HG03521 (cell line): ENCODE data around the gene CHCHD6.

ENCODE experiments used
- ATAC-seq: cut with Tn5 transposase; IDR thresholded peaks from one replicate; pipeline ENCODE4 v1.9.1; 2021; ENCODE audit warnings: mild to moderate bottlenecking, moderate library complexity; ENCODE audit not compliant: unreplicated experiment

CHCHD6 gene

DNA sequence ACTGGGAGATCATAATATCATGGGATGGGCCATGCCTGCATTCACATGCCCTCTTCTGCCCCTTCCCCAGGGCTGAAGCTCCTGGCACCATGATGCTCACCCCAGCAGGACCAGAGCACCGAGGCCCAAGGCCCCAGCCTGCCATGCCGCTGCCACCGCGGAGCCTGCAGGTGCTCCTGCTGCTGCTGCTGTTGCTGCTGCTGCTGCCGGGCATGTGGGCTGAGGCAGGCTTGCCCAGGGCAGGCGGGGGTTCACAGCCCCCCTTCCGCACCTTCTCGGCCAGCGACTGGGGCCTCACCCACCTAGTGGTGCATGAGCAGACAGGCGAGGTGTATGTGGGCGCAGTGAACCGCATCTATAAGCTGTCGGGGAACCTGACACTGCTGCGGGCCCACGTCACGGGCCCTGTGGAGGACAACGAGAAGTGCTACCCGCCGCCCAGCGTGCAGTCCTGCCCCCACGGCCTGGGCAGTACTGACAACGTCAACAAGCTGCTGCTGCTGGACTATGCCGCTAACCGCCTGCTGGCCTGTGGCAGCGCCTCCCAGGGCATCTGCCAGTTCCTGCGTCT lies 284.5 kb downstream of the CHCHD6 start:
- no peak for ATAC-seq

- no peak for ATAC-seq
These were observed 285.4 kb downstream of the CHCHD6 start for GRCh38 chr3:126989316-126990023.

GRCh38 chr3:126990024-126990700 lies 286.1 kb downstream of the CHCHD6 start:
- ATAC-seq, result no peak

GRCh38 chr3:126990890-126991289 lies 286.9 kb downstream of the CHCHD6 start:
- ATAC-seq, result no peak

GRCh38 chr3:126991366-126992200 lies 287.5 kb downstream of the CHCHD6 start:
- ATAC-seq, result no peak

- ATAC-seq, result no peak
These were observed 288.2 kb downstream of the CHCHD6 start for GRCh38 chr3:126992216-126992615.

DNA sequence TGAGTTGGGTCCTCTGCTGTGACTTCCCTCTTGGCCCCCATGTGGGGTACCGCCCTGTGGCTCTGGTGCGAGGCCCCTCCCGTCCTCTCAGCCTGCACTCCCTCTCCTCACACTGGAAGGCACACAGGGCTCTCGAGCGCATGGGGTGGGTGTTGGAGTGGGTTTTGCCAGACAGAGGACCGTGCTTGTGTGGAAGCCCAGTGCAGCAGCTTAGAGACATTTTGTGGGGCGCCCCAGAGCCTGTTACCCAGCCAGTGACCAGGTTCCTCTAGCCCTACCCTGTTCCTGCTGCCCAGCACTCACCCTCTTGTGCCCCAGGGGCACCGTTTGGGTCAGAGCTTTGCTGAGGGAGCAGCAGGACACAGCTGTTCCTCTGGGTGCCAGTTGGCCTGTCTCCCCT lies 288.7 kb downstream of the CHCHD6 start:
- no peak for ATAC-seq

GRCh38 chr3:126993436-126993835 lies 289.4 kb downstream of the CHCHD6 start:
- ATAC-seq, result no peak

GRCh38 chr3:126994661-126995245 lies 290.7 kb downstream of the CHCHD6 start:
- ATAC-seq, result no peak

DNA sequence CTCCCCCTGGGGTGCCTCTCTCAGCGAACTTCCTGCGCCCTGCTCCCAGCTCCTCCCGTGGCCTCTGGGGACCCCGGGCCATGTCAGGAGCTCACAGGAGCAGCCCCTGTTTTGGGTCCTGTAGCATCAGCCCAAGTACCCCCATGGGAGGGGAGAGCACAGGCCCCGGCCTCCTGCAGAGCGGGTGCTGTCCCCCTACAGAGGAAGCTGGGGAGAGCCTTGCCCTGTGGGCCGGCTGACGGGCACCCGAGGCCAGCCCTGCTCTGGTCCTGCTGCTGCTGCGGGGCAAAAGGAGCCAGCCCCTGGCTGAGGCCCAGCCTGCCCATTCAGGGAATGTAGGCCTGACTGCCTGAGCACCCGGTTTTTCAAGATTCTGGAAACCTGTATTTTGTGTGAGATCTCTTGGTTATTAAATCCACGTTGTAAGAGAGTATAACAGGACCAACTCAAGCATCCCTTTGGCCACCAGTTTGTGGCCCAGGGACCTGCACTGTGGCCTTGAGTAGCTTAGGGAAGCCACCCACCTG lies 291.3 kb downstream of the CHCHD6 start:
- ATAC-seq, result no peak

- ATAC-seq, result no peak
These were observed 292.0 kb downstream of the CHCHD6 start for GRCh38 chr3:126995926-126996512.

- no peak for ATAC-seq
These were observed 292.9 kb downstream of the CHCHD6 start for GRCh38 chr3:126996905-126997304.

DNA sequence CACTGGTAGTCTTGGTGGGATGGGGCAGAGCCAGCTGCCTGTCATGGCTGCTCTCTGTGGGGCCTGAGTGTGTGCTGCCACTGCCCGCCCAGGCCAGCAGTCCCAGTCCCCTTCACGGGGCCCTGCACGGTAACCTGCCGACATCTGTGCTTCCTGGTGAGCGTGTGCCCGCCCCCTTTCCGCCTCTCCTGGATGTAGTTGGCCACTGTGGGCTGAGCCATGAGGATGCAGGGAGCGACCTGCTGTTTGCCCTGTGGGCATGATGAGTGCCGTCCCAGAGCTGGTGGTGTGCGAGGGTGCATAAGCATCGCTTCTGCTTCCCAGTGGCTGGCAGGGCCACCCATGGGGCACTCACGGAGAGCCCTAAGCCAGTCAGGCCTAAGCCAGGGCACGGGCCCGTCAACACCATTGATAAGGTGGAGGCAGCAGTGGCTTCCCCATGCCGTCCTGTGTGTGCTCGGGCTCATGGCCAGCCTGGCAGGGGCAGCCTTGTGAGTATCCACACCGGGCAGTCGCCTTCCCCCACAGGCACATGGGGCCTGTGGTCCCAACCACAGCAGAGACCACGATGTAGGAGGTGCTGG lies 293.5 kb downstream of the CHCHD6 start:
- ATAC-seq, result no peak

- ATAC-seq, result no peak
These were observed 294.3 kb downstream of the CHCHD6 start for GRCh38 chr3:126998320-126998719.

DNA sequence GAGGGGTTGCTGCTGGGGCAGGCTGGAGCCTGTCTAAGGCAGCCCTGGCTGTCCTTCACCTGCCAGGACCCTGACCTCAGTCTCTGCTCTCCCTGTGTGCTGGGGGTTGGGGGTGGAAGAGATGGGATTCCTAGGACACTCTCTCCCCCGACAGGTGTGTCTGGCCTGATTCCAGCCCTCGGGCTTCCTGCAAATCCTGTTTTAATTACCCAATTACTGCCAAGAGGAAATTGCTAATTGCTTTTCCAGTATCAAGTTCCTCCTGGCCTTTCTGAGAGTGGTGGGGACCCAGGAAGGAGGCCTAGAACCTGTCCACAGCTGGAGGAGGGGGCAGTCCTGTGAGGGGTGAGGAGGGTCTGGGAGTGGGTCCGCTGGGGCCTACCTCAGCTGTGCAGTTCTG lies 294.7 kb downstream of the CHCHD6 start:
- no peak for ATAC-seq

- no peak for ATAC-seq
These were observed 295.3 kb downstream of the CHCHD6 start for GRCh38 chr3:126999383-126999782.

DNA sequence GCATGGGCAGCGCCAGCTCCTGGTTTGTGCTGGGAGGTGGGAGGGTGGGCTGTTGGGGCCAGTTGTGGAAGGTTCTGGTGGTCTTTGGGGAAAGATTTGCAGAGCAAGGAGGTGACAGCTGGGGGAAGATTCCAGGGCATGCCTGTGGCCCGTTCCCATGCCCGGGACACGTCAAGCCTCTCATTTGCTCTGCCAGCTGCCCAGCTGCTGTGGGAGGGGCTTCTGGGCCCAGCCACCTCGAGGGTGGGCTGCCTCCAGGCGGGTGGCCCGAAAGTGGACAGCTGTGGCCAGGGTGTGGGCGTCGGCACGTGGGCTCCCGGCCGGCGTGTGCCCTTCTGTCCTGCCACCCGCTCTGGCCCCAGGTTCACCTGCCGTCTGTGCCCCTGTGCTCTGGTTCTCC lies 296.1 kb downstream of the CHCHD6 start:
- no peak for ATAC-seq

- no peak for ATAC-seq
These were observed 296.7 kb downstream of the CHCHD6 start for GRCh38 chr3:127000761-127001160.

DNA sequence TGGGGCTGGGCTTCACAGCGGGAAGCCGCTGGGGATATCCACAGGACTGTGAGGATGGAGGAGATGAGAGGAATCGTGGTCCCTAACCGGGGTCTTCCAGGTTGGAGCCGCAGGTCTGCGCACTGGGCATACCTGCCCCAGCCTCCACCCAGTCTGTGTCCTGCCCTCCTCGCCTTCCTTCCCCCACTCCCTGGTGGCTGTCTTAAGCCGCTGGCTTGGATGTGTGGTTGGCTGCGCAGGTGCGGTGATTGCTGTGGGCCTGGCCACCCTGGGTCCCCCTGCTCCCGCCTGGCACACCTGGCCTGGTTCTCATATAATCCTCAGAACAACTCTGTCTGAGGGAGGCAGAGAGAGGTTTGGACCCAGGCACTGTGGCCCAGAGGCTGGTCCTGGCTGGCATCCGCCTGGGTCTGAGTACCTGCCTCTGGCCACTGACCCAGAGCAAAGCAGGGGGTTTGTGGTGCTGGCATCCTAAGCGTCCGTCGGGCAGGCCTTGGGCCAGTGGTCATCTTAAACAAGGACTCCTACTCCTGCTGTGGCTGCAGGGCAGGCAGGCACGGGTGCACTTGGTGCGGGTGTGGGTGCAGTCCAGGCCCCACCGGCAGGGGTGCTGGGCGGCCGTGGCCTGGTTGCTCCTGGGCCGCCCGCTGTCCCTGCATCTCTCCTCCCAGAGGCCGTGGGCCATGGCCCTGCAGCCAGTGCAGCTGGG lies 297.6 kb downstream of the CHCHD6 start:
- ATAC-seq, result no peak
